HG02943 (cell line): ENCODE data around the gene RPL15.

Source experiments
- ATAC-seq: cut with Tn5 transposase; IDR thresholded peaks from one replicate; pipeline ENCODE4 v1.9.1; 2021; ENCODE audit warnings: mild to moderate bottlenecking, low read depth, moderate library complexity; ENCODE audit not compliant: unreplicated experiment

Gene RPL15

GRCh38 chr3:23923786-23924185 lies 6.9 kb downstream of the RPL15 start:
- no peak for ATAC-seq

GRCh38 chr3:23926246-23926645 lies 9.3 kb downstream of the RPL15 start:
- ATAC-seq, result no peak

GRCh38 chr3:23926736-23927135 lies 9.8 kb downstream of the RPL15 start:
- ATAC-seq, result no peak

GRCh38 chr3:23928524-23928923 lies 11.6 kb downstream of the RPL15 start:
- no peak for ATAC-seq

GRCh38 chr3:23931597-23931996 lies 14.7 kb downstream of the RPL15 start:
- ATAC-seq, result no peak

GRCh38 chr3:23932571-23932970 lies 15.6 kb downstream of the RPL15 start:
- no peak for ATAC-seq

- ATAC-seq, result no peak
These were observed 17.3 kb downstream of the RPL15 start for GRCh38 chr3:23934253-23934652.

GRCh38 chr3:23937296-23937695 lies 20.4 kb downstream of the RPL15 start:
- ATAC-seq, result no peak

GRCh38 chr3:23938688-23939087 lies 21.8 kb downstream of the RPL15 start:
- ATAC-seq, result no peak

- ATAC-seq, result no peak
These were observed 23.8 kb downstream of the RPL15 start for GRCh38 chr3:23940775-23941174.

GRCh38 chr3:23941440-23941839 lies 24.5 kb downstream of the RPL15 start:
- no peak for ATAC-seq

GRCh38 chr3:23942546-23942945 lies 25.6 kb downstream of the RPL15 start:
- no peak for ATAC-seq

- ATAC-seq, result no peak
These were observed 27.3 kb downstream of the RPL15 start for GRCh38 chr3:23944007-23944783.

- ATAC-seq, result peak; percentile 58
These were observed 28.1 kb downstream of the RPL15 start, which contains the start of gene NR1D2 for GRCh38 chr3:23944861-23945662. Gene NR1D2, plus strand, starts transcription at chr3:23945286. Its CDS starts 293 bp downstream, at chr3:23945579.

- no peak for ATAC-seq
These were observed 28.7 kb downstream of the RPL15 start for GRCh38 chr3:23945663-23945912.

- ATAC-seq, result peak; percentile 74
These were observed 29.2 kb downstream of the RPL15 start for GRCh38 chr3:23945913-23946687.

- no peak for ATAC-seq
These were observed 31.8 kb downstream of the RPL15 start for GRCh38 chr3:23948761-23949160.

- no peak for ATAC-seq
These were observed 32.9 kb downstream of the RPL15 start for GRCh38 chr3:23949784-23950183.

- ATAC-seq, result peak; percentile 39
These were observed 33.4 kb downstream of the RPL15 start for GRCh38 chr3:23950293-23950692.

GRCh38 chr3:23952646-23953045 lies 35.7 kb downstream of the RPL15 start:
- peak; percentile 58 for ATAC-seq

GRCh38 chr3:23953523-23953922 lies 36.6 kb downstream of the RPL15 start:
- no peak for ATAC-seq
